K562 (cell line): ENCODE data around the gene OR4D9. TPM values are rescaled to one million over a fixed set of nuclear protein-coding genes. Genes with fewer than 3 reads are reported as not detected.

ENCODE experiments used
- CHCHD3 ChIP-seq: fragments of 250-450 bp; sonication (Bioruptor Pico); IDR thresholded peaks from 2 replicates; pipeline ENCODE4 v2.1.2; 2022; ENCODE audit warnings: mild to moderate bottlenecking
- ERF ChIP-seq: fragments of 450-650 bp; formaldehyde crosslinking; IDR thresholded peaks from 2 replicates; pipeline ENCODE4 v1.4.0; 2020; ENCODE audit warnings: mild to moderate bottlenecking, mixed read lengths
- ETS2 ChIP-seq: IDR thresholded peaks from 2 replicates; pipeline ENCODE4 v1.6.1; 2016; ENCODE audit warnings: borderline replicate concordance, missing genetic modification characterization, mild to moderate bottlenecking, moderate library complexity, missing compliant biosample characterization; ENCODE audit not compliant: poor library complexity, severe bottlenecking
- FOXO4 ChIP-seq: fragments of 450-650 bp; formaldehyde crosslinking; IDR thresholded peaks from 2 replicates; pipeline ENCODE4 v1.4.0; 2020; ENCODE audit warnings: mild to moderate bottlenecking, moderate library complexity
- FOXP4 ChIP-seq: sonication (generic); formaldehyde crosslinking; IDR thresholded peaks from 2 replicates; pipeline ENCODE4 v1.8.0; 2022; ENCODE audit warnings: mild to moderate bottlenecking, missing genetic modification reagents, borderline replicate concordance
- IRF1 ChIP-seq: sonication (generic); formaldehyde crosslinking; IDR thresholded peaks from 2 replicates; pipeline ENCODE4 v1.8.0; 2022; ENCODE audit warnings: missing genetic modification reagents, mild to moderate bottlenecking, borderline replicate concordance
- MAFF ChIP-seq: IDR thresholded peaks from 2 replicates; pipeline ENCODE4 v1.6.1; 2012; ENCODE audit warnings: low read length, improper control_type of control experiment
- NKRF ChIP-seq: fragments of 450-650 bp; IDR thresholded peaks from 2 replicates; pipeline ENCODE4 v1.6.1; 2016; ENCODE audit warnings: borderline replicate concordance
- POU5F1 ChIP-seq: fragments of 150-350 bp; IDR thresholded peaks from 2 replicates; pipeline ENCODE4 v1.6.1; 2014; ENCODE audit warnings: borderline replicate concordance, low read length, low read depth, mild to moderate bottlenecking; ENCODE audit not compliant: partially characterized antibody
- SMARCA4 ChIP-seq: fragments of 450-650 bp; IDR thresholded peaks from 2 replicates; pipeline ENCODE4 v1.6.1; 2016
- SMARCB1 ChIP-seq: IDR thresholded peaks from 2 replicates; pipeline ENCODE4 v1.6.1; 2011; ENCODE audit warnings: improper control_type of control experiment, low read depth; ENCODE audit not compliant: insufficient read length
- SRSF1 ChIP-seq: fragments of 200-400 bp; formaldehyde crosslinking; IDR thresholded peaks from 2 replicates; pipeline ENCODE4 v1.6.1; 2017; ENCODE audit warnings: mild to moderate bottlenecking, low read depth, low read length, moderate library complexity
- TAF15 ChIP-seq: fragments of 200-400 bp; formaldehyde crosslinking; IDR thresholded peaks from 2 replicates; pipeline ENCODE4 v1.6.1; 2017; ENCODE audit warnings: mild to moderate bottlenecking, low read depth, low read length, moderate library complexity
- ZBTB11 ChIP-seq, 3 experiments: fragments of 200-800 bp in 1 of 3; fragments of 250-450 bp in 1 of 3; fragments of 450-650 bp in 1 of 3; sonication (Bioruptor Pico) in 1 of 3; sonication (Bioruptor generic) in 1 of 3; formaldehyde crosslinking in 1 of 3; IDR thresholded peaks; 2 replicates each; pipeline versions ENCODE4 v1.6.1 to v1.8.0; 2016 to 2022; ENCODE audit warnings: mild to moderate bottlenecking in 2 of 3, missing genetic modification characterization in 2 of 3, missing compliant biosample characterization in 1 of 3, moderate library complexity in 1 of 3
- ZNF232 ChIP-seq: sonication (generic); formaldehyde crosslinking; IDR thresholded peaks from 2 replicates; pipeline ENCODE4 v1.8.0; 2022; ENCODE audit warnings: mild to moderate bottlenecking, missing genetic modification reagents
- ZNF24 ChIP-seq: fragments of 450-650 bp; IDR thresholded peaks from 2 replicates; pipeline ENCODE4 v1.6.1; 2016
- ZNF347 ChIP-seq: fragments of 450-650 bp; formaldehyde crosslinking; IDR thresholded peaks from 2 replicates; pipeline ENCODE4 v1.4.0; 2020; ENCODE audit warnings: low read depth, mild to moderate bottlenecking, moderate library complexity
- polyA plus RNA-seq, 8 experiments: library from polyadenylated mRNA; depleted of rRNA in 4 of 8; stranded (reverse) in 5 of 8; unstranded in 3 of 8; fragments of >200 nt; fragmentation: Nextera tagmentation in 2 of 8; fragmentation: Illumina TruSeq in 1 of 8; extraction: Ambion mirVana in 2 of 8; extraction: Trizol in 1 of 8; gene quantifications; 2 replicates each; pipeline versions ENCODE4 v1.2.1 to v1.2.3, GENCODE V29; 2011 to 2014; ENCODE audit warnings: inconsistent platforms in 1 of 8, missing spikeins in 1 of 8
- total RNA-seq, 7 experiments: library from RNA; depleted of rRNA in 6 of 7; stranded (reverse); fragments of >200 nt in 6 of 7; fragmentation: Illumina TruSeq in 2 of 7; extraction: Trizol in 2 of 7; gene quantifications; 2 replicates each; pipeline versions ENCODE4 v1.2.1 to v1.2.3, GENCODE V29; 2011 to 2021; ENCODE audit warnings: low replicate concordance in 1 of 7

OR4D9 gene
- total and polyA plus RNA-seq, 9 of the 15 experiments (the other 6 are each of a cell fraction or from before 2014, with no cell fraction given) = not detected

DNA sequence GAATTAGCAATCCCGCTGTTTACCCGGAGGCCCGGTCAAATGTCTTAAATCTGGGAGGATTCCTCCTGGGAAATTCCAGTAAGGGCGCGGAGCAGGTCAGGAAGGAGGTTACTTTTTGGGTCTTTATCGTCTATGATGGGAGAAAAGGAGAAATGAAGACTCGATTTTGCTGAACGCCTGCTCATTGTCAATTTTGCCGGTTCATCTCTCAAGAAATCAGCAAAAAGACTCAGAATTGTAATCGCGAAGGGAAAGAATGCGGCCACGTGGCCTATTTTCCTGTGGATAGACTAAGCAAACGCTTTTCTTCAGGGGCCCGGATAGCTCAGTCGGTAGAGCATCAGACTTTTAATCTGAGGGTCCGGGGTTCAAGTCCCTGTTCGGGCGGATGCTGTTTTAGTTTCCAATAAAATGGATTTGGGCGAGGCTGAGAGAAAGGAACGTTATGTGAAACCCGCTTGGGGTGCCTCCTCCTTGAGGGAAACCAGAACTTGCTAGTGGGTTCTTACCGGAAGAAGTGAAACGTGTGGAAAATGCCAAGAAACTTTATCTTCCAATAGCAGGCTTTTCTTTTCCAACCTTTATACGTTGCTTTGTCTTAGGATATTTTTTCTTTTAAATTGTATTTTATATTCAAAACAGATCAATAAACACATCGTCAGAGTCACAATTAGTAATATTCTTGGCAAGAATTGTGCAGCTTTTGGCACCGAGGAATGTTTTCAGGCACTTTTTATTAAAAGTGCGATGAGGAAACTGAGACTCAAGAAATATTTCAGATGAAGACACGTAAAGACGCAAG, 45.0 kb downstream of the OR4D9 start (continued):
- TF ChIP-seq ZBTB11 (CRISPR knock-in tag; IDR thresholded peaks at IDR 0.05) (no peak; a peak in 2 of 6 replicates), CHCHD3 (CRISPR knock-in tag) (no peak), MAFF (0 out of 2 replicates have a peak, but pooled peaks have one; percentile 1), NKRF (no peak), ZNF24 (peak; percentile 67; the same call in 1 of the 2 replicates), ZNF347 (no peak), SMARCB1 (no peak), TAF15 (no peak), SRSF1 (no peak), IRF1 (CRISPR knock-in tag) (no peak), FOXO4 (CRISPR knock-in tag) (no peak), ERF (CRISPR knock-in tag) (no peak), ETS2 (tag) (no peak), SMARCA4 (no peak), ZNF232 (no peak), POU5F1 (no peak), FOXP4 (CRISPR knock-in tag) (no peak)
